Measurements from ENCODE around the gene FSCN2. TPM values are rescaled to one million over a fixed set of nuclear protein-coding genes. Genes with fewer than 3 reads are reported as not detected.

The FSCN2 gene
- total and polyA plus RNA-seq, 2 donors (not counting 1 experiment from before 2014, with no cell fraction given) = 0.35 to 2.0 TPM

GRCh38 chr17:81547614-81547982, 19.4 kb downstream of the FSCN2 start:
- DNase-seq (ENCODE audit: low read depth in 2 of 2) = no peak
- Histone ChIP-seq H3K9ac (ENCODE audit: insufficient read depth, low read length) (no peak overlapping the region), H4K20me1 (ENCODE audit: control insufficient read depth, extremely low read depth, insufficient read depth, low read length) (no peaks in the 10 kb centered on the region), H3K9me3 (ENCODE audit: control insufficient read depth, insufficient read depth, low read depth, low read length) (no peaks in the 10 kb centered on the region), H2AFZ (ENCODE audit: low read length) (no peak overlapping the region), H3K27me3 (ENCODE audit: control insufficient read depth, insufficient read depth, low read length) (no peaks in the 10 kb centered on the region), H3K4me2 (ENCODE audit: extremely low read depth, insufficient read depth, low read length) (no peak overlapping the region), H3K79me2 (ENCODE audit: control insufficient read depth, insufficient read depth, low read length) (peaks cover 24% of the 10 kb centered on the region), H3K27ac (ENCODE audit: insufficient read depth, low read length) (no peak overlapping the region), H3K4me1 (ENCODE audit: control insufficient read depth, extremely low read depth, insufficient read depth, low read length) (peaks cover 3% of the 10 kb centered on the region), H3K4me3 (replicated peaks in 1 of 4; ENCODE audit: control extremely low read depth in 1 of 4, insufficient read depth in 1 of 4, low read depth in 3 of 4, low read length in 4 of 4) (no peak overlapping the region), H3K36me3 (ENCODE audit: control insufficient read depth, insufficient read depth, low read length) (peaks cover 38% of the 10 kb centered on the region)
- TF ChIP-seq CTCF (conservative IDR thresholded peaks at IDR 0.05 in 1 of 2, IDR thresholded peaks at IDR 0.05 in 1 of 2; ENCODE audit: low read depth in 1 of 2, low read length in 2 of 2) (no peak), EZH2 (IDR thresholded peaks at IDR 0.05; ENCODE audit: low read length, missing control alignments) (no peak)

GRCh38 chr17:81549031-81549557, 20.9 kb downstream of the FSCN2 start:
- no peak for DNase-seq (ENCODE audit: low read depth in 2 of 2)
- Histone ChIP-seq H3K4me3 (replicated peaks in 1 of 4; ENCODE audit: control extremely low read depth in 1 of 4, insufficient read depth in 1 of 4, low read depth in 3 of 4, low read length in 4 of 4) (no peak overlapping the region), H3K27me3 (ENCODE audit: control insufficient read depth, insufficient read depth, low read length) (no peaks in the 10 kb centered on the region), H3K4me1 (ENCODE audit: control insufficient read depth, extremely low read depth, insufficient read depth, low read length) (peaks cover 12% of the 10 kb centered on the region), H2AFZ (ENCODE audit: low read length) (no peak overlapping the region), H3K9ac (ENCODE audit: insufficient read depth, low read length) (no peak overlapping the region), H3K36me3 (ENCODE audit: control insufficient read depth, insufficient read depth, low read length) (peaks cover 28% of the 10 kb centered on the region), H3K9me3 (ENCODE audit: control insufficient read depth, insufficient read depth, low read depth, low read length) (no peaks in the 10 kb centered on the region), H4K20me1 (ENCODE audit: control insufficient read depth, extremely low read depth, insufficient read depth, low read length) (no peaks in the 10 kb centered on the region), H3K79me2 (ENCODE audit: control insufficient read depth, insufficient read depth, low read length) (peaks cover 24% of the 10 kb centered on the region), H3K27ac (ENCODE audit: insufficient read depth, low read length) (no peak overlapping the region), H3K4me2 (ENCODE audit: extremely low read depth, insufficient read depth, low read length) (no peak overlapping the region)
- TF ChIP-seq EZH2 (IDR thresholded peaks at IDR 0.05; ENCODE audit: low read length, missing control alignments) (no peak), CTCF (conservative IDR thresholded peaks at IDR 0.05 in 1 of 2, IDR thresholded peaks at IDR 0.05 in 1 of 2; ENCODE audit: low read depth in 1 of 2, low read length in 2 of 2) (no peak)

- H3K4me2 ChIP-seq (ENCODE audit: extremely low read depth, insufficient read depth, low read length) = no peak overlapping the region
- H3K9me3 ChIP-seq (ENCODE audit: control insufficient read depth, insufficient read depth, low read depth, low read length) = no peaks in the 10 kb centered on the region
- H3K27me3 ChIP-seq (ENCODE audit: control insufficient read depth, insufficient read depth, low read length) = no peaks in the 10 kb centered on the region
- H3K9ac ChIP-seq (ENCODE audit: insufficient read depth, low read length) = no peak overlapping the region
- peaks cover 24% of the 10 kb centered on the region for H3K79me2 ChIP-seq (ENCODE audit: control insufficient read depth, insufficient read depth, low read length)
- H3K27ac ChIP-seq (ENCODE audit: insufficient read depth, low read length) = no peak overlapping the region
- H3K4me1 ChIP-seq (ENCODE audit: control insufficient read depth, extremely low read depth, insufficient read depth, low read length) = peaks cover 16% of the 10 kb centered on the region
- H3K36me3 ChIP-seq (ENCODE audit: control insufficient read depth, insufficient read depth, low read length) = peaks cover 25% of the 10 kb centered on the region
- TF ChIP-seq EZH2 (IDR thresholded peaks at IDR 0.05; ENCODE audit: low read length, missing control alignments) (no peak), CTCF (conservative IDR thresholded peaks at IDR 0.05 in 1 of 2, IDR thresholded peaks at IDR 0.05 in 1 of 2; ENCODE audit: low read depth in 1 of 2, low read length in 2 of 2) (no peak)
- DNase-seq (ENCODE audit: low read depth in 2 of 2) = no peak
- no peak overlapping the region for H3K4me3 ChIP-seq (replicated peaks in 1 of 4; ENCODE audit: control extremely low read depth in 1 of 4, insufficient read depth in 1 of 4, low read depth in 3 of 4, low read length in 4 of 4)
- no peaks in the 10 kb centered on the region for H4K20me1 ChIP-seq (ENCODE audit: control insufficient read depth, extremely low read depth, insufficient read depth, low read length)
- H2AFZ ChIP-seq (ENCODE audit: low read length) = no peak overlapping the region
Observed at GRCh38 chr17:81549826-81550225, 21.6 kb downstream of the FSCN2 start.

Measured in fibroblast of lung (primary cell).